HS-5 (cell line): ENCODE data around the gene ADGRG7.

Experiments
- DNase-seq: peaks from one replicate; pipeline ENCODE4 v3.0.0-alpha.2; 2012; ENCODE audit warnings: low read depth

The ADGRG7 gene

DNA sequence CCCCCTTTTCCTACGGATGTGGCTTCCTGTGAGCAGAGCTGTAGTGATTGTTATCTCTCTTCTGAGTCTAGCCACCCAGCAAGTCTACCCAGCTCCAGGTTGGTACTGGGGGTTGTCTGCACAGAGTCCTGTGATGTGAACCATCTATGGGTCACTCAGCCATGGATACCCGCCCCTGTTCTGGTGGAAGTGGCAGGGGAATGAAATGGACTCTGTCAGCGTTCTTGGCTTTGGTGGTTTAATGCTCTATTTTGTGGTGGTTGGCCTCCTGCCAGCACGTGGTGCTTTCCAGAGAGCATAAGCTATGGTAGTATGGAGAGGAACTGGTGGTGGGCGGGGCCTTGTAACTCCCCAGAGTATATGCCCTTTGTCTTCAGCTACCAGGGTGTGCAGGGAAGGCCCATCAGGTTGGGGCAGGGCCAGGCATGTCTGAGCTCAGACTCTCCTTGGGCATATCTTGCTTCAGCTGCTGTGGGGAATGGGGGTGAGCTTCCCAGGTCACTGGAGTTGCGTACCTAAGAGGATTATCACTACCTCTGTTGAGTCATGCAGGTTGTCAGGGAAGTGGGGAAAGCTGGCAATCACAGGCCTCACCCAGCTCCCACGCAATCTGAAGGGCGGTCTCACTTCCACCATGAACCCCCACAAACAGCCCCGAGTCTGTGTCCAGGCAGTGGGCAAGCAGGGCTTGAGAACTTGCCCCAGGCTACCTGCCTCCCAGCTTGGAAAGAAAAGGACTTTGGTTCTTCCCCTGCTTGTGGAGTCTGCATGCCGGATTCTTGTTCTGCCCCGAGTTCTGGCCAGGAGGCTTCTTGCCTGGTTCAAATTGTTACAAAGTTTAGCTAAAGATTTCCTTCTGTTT lies 9.0 kb upstream of the ADGRG7 start:
- no peak for DNase-seq

- peak; percentile 31 for DNase-seq
Observed at GRCh38 chr3:100602506-100603444, 6.6 kb upstream of the ADGRG7 start.

DNA sequence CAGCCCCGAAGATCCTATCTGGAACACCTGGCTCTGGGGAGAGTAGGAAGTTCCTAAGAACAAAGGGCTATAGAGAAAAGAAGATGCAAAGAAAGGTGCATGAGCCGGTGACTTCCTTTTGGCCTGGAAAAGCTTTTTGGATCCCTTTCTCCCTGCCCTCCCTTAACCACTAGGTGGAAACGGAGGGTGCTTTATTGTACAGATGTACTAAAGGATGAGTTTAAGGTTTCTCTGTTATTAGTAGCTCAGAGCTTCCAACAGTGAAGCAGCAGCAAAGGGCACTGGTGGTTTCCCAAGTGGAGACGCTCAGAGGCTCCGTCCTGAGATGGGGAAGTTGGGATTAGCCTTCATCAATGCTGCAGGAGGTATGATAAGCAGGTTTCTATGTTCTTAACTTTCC lies 5.9 kb upstream of the ADGRG7 start:
- peak; percentile 28 for DNase-seq

GRCh38 chr3:100605358-100605757 lies 4.0 kb upstream of the ADGRG7 start:
- DNase-seq, result no peak

GRCh38 chr3:100606894-100607512 lies 2.4 kb upstream of the ADGRG7 start:
- DNase-seq, result no peak

DNA sequence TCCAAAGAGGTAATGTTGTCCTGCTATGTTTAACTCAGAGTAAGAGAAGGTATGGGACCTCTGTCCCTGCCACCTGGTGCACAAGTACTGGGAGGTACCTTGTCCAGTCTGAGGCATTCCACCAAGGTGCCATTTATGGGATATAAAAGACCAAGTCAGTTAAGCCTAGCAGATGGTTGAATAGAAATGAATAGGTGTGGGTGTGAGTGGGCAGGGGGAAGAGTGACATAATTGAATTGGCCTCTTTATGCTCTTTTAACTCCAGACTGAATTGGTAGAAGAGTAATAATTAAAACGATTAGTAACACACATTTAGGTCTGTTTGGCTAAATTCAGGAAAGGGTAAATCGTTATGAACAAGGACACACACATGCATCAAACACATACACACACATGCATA lies 562 bp downstream of the ADGRG7 start:
- no peak for DNase-seq

- DNase-seq, result no peak
Observed at GRCh38 chr3:100611221-100611620, 1.8 kb downstream of the ADGRG7 start.

DNA sequence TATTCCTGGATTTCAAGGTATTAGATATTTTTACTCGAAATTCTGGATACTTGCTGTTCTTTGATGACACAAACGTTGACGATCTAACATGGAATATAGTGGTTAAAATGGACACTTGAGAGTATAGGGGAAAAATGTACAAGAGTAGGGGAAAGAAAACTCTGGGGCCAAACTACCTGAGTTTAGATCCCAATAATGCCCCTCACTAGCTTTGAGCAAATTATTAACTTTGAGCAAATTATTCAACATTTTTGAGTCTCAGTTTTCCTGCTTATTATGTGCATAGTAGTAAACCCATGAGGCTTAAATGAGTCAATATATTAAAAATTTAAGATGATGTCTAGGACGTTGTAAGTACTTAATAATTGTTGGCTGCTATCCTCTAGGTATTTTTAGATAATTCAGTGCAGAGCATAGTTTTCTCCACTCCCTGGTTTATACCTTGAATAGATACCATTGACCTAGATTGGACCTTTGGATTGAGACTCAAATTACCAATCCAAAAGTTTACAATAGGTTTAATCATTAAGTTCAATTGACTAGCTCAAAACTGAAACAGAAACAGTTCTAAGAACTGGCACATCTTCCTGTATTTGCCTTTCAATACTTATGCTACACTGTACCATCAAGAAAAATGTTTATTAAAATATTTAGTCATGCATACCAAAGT lies 4.5 kb downstream of the ADGRG7 start:
- no peak for DNase-seq

GRCh38 chr3:100614941-100615340 lies 5.5 kb downstream of the ADGRG7 start:
- no peak for DNase-seq

DNA sequence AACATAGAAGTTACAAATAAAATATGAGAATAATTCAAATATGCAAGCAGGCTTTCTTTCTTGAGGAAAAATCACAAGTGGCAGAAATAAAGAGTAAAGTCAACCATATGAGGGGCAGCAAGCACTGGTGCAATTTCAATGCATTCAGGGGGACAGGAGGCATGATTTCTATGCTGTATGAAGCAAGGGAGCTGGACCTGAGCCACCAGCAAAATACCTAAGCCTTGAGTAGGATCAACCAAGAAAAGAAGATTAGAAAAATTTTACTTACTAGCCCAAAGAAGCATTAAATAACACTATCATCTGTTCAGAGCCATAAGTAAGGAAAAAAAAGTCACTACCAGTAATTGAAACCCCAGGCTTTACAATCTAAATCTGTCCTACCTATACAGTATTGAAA lies 6.3 kb downstream of the ADGRG7 start:
- no peak for DNase-seq

DNA sequence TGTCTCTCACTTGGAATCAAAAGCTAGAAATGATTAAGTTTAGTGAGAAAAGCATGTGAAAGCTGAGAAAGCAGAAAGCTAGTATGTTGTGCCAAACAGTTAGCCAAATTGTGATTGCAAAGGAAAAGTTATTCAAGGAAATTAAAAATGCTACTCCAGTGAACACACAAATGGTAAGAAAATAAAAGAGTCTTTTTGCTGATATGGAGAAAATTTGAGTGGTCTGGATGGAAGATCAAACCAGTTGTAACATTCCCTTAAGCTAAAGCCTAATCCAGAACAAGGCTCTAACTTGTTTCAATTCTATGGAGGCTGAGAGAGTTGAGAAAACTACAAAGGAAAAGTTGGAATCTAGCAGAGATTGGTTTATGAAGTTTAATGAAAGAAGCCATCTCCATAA lies 11.8 kb downstream of the ADGRG7 start:
- DNase-seq, result no peak

GRCh38 chr3:100627491-100627890 lies 18.1 kb downstream of the ADGRG7 start:
- no peak for DNase-seq

DNA sequence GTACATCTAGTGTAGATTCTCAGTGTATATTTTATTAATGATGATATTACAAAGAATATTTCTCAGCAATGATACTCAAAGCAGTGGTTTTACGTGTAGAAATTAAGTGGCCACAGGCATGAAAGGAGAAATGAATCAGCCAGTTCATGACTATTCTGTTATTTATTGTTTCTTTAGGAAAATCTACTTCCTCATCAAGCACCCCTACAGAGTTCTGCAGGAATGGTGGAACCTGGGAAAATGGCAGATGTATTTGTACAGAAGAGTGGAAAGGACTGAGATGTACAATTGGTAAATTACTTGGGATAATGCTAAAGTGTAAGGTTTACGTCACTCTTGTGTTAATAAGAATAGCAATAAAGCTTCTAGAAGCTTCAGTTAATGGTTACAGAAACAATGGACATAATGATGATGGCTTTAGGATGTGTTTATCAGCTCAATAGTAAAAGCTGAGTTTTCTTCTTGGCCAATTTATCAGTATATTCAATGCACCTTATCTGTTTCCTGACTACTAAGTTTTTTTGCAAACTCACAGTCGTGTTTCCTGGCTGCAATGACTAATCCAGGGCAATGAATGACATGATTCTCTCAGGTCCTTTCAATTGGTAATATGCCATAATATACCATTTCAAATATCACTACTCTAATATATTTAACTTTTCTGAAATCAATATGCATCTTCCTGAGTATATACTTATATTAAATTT lies 20.2 kb downstream of the ADGRG7 start:
- no peak for DNase-seq

DNA sequence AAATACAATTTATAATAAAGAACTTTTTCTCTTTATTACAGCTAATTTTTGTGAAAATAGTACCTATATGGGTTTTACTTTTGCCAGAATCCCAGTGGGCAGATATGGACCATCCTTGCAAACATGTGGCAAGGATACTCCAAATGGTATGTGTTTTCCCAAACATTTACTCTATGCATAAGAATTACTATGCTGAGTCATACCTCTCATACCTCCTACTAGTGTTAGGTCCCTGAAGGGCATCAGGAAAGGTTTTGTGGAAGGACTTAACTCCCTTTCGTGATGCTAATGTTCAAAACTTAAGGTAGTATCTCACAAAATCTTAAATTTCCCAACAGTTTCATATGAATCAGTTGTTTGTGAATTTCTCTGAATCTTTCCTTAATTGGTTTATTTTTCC lies 21.3 kb downstream of the ADGRG7 start:
- no peak for DNase-seq

- no peak for DNase-seq
Observed at GRCh38 chr3:100631236-100631635, 21.8 kb downstream of the ADGRG7 start.

- DNase-seq, result no peak
Observed at GRCh38 chr3:100634493-100635272, 25.3 kb downstream of the ADGRG7 start.

- DNase-seq, result no peak
Observed at GRCh38 chr3:100635273-100635701, 25.9 kb downstream of the ADGRG7 start.

- DNase-seq, result peak; percentile 28
Observed at GRCh38 chr3:100637197-100637631, 27.8 kb downstream of the ADGRG7 start.

GRCh38 chr3:100640633-100641032 lies 31.2 kb downstream of the ADGRG7 start:
- DNase-seq, result no peak

GRCh38 chr3:100641471-100642032 lies 32.2 kb downstream of the ADGRG7 start:
- no peak for DNase-seq
